Glutamatergic neuron (in vitro differentiated cells): Measurements from ENCODE around the gene HAS3. TPM values are rescaled to one million over a fixed set of nuclear protein-coding genes. Genes with fewer than 3 reads are reported as not detected.
"Not testable (repeated sequence)": the region's sequence is repeated elsewhere in the genome, so short reads cannot be mapped to it uniquely, and the experiment has no call there.

ENCODE experiments used
- DNase-seq: peaks from one replicate; pipeline ENCODE4 v3.0.0; 2022
- H3K27ac Mint-ChIP-seq: one replicate; pipeline ENCODE4 v1.8.0; 2020; ENCODE audit warnings: mild to moderate bottlenecking, mixed read lengths, inconsistent platforms; ENCODE audit not compliant: unreplicated experiment
- H3K27me3 Mint-ChIP-seq: one replicate; pipeline ENCODE4 v1.8.0; 2020; ENCODE audit warnings: mild to moderate bottlenecking, moderate library complexity, mixed read lengths, inconsistent platforms; ENCODE audit not compliant: unreplicated experiment
- H3K36me3 Mint-ChIP-seq: one replicate; pipeline ENCODE4 v1.8.0; 2020; ENCODE audit warnings: mild to moderate bottlenecking, mixed read lengths, inconsistent platforms; ENCODE audit not compliant: unreplicated experiment
- H3K4me1 Mint-ChIP-seq: one replicate; pipeline ENCODE4 v1.8.0; 2020; ENCODE audit warnings: mild to moderate bottlenecking, low read depth, mixed read lengths, inconsistent platforms; ENCODE audit not compliant: unreplicated experiment
- H3K4me3 Mint-ChIP-seq: one replicate; pipeline ENCODE4 v1.8.0; 2020; ENCODE audit warnings: mild to moderate bottlenecking, mixed read lengths, inconsistent platforms; ENCODE audit not compliant: unreplicated experiment
- H3K9me3 Mint-ChIP-seq: one replicate; pipeline ENCODE4 v1.8.0; 2020; ENCODE audit warnings: mild to moderate bottlenecking, moderate library complexity, mixed read lengths, inconsistent platforms; ENCODE audit not compliant: unreplicated experiment
- long read RNA-seq: library from polyadenylated mRNA; unstranded; transcript quantifications from one replicate; pipeline ENCODE4 v2.0.0, GENCODE V29; 2020; ENCODE audit not compliant: unreplicated experiment
- total RNA-seq: library from RNA; stranded (reverse); fragmentation: NEBNext Ultra II Directional; extraction: Animal tissue kit (Norgen Biotek cat#: 25700); gene quantifications from one replicate; pipeline ENCODE4 v1.2.1, GENCODE V29; 2021; ENCODE audit not compliant: unreplicated experiment
- TF ChIP-seq, protein P1 (sequence below): fragments of 200-600 bp; sonication (generic); IDR thresholded peaks from one replicate; pipeline ENCODE4 v1.5.0; 2021; ENCODE audit not compliant: partially characterized antibody, unreplicated experiment

Gene HAS3, protein sequence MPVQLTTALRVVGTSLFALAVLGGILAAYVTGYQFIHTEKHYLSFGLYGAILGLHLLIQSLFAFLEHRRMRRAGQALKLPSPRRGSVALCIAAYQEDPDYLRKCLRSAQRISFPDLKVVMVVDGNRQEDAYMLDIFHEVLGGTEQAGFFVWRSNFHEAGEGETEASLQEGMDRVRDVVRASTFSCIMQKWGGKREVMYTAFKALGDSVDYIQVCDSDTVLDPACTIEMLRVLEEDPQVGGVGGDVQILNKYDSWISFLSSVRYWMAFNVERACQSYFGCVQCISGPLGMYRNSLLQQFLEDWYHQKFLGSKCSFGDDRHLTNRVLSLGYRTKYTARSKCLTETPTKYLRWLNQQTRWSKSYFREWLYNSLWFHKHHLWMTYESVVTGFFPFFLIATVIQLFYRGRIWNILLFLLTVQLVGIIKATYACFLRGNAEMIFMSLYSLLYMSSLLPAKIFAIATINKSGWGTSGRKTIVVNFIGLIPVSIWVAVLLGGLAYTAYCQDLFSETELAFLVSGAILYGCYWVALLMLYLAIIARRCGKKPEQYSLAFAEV
- 0.42 TPM for total RNA-seq
- long read RNA-seq, result 0 reads

DNA sequence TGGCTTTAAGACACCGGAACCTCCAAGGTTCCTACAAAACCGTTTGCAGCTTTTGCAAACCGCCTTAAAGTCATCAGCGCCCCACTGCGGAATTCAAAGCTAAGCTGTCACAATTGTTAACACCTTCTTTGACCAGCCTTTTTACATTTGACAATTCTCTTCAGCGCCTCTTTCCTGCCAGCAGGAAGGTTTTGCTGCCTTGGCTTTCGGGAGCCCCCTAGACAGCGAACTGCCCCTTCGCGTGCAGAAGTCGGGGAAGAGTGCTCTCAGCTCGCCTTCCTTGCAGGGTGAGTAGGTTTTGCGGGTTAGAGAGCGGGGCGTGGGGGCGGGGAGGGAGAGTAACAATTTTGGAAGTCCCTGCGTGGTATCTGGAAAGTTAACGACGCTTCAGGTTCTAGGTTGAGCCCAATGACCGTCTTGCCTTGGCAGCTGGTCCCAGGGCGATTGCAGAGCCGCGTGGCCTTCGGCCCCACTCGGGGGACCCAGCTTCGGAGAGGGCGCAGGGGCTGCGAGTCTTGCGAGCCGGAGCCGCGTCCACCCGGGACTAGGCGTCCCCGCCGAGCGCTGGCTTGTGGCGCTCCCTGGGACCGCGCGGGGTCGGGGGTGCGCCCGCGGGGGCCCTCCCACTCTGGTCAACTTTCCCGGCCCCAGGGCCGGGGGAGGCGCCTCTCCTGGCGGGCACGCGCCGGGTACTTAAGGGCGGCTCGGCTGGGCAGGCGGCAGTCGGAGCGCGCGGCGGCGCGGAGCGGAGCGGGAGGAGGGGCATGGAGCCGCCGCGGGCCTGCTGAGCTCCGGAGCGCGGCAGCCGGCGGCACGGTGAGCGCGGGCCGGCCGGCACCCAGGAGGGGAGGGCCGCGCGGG, at the start of gene HAS3:
Gene HAS3 (plus strand): TSS at position 153 of the 861 bp plus-strand sequence. CDS start 3,743 bp downstream, outside the sequence.
- Mint-ChIP-seq H3K4me1 (peaks cover 6% of the 10 kb centered on the region), H3K4me3 (peak within 1 kb of the TSS; percentile 95), H3K9me3 (peaks cover 3% of the 10 kb centered on the region), H3K27me3 (peaks cover 14% of the 10 kb centered on the region), H3K27ac (no peak within 1 kb of the TSS), H3K36me3 (no peaks in the 10 kb centered on the region)
- peak; percentile 70 for DNase-seq
- TF ChIP-seq, protein P1, sequence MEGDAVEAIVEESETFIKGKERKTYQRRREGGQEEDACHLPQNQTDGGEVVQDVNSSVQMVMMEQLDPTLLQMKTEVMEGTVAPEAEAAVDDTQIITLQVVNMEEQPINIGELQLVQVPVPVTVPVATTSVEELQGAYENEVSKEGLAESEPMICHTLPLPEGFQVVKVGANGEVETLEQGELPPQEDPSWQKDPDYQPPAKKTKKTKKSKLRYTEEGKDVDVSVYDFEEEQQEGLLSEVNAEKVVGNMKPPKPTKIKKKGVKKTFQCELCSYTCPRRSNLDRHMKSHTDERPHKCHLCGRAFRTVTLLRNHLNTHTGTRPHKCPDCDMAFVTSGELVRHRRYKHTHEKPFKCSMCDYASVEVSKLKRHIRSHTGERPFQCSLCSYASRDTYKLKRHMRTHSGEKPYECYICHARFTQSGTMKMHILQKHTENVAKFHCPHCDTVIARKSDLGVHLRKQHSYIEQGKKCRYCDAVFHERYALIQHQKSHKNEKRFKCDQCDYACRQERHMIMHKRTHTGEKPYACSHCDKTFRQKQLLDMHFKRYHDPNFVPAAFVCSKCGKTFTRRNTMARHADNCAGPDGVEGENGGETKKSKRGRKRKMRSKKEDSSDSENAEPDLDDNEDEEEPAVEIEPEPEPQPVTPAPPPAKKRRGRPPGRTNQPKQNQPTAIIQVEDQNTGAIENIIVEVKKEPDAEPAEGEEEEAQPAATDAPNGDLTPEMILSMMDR, result no peak

DNA sequence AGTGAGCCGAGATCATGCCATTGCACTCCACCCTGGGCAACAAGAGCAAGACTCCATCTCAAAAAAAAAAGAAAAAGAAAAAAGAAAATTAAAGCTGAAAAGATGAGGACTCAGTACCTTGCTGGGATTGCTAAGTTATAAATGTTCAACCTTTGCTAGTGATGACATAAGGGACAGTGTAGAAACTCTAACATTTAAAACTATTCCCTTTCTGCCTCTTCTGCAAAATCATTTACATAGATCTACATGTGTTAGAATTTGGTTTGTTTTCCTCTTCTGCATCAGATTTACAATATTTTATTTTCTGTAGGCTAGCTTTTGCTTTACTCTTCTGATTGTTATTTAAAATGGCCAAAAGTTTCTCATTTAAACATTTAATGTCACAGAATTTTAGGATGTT, 49.5 kb upstream of the HAS3 start:
- Mint-ChIP-seq H3K9me3 (no peaks in the 10 kb centered on the region), H3K27ac (no peak overlapping the region), H3K4me1 (no peaks in the 10 kb centered on the region), H3K27me3 (no peaks in the 10 kb centered on the region), H3K4me3 (no peak overlapping the region), H3K36me3 (no peaks in the 10 kb centered on the region)
- TF ChIP-seq, protein P1, result no peak
- no peak for DNase-seq

DNA sequence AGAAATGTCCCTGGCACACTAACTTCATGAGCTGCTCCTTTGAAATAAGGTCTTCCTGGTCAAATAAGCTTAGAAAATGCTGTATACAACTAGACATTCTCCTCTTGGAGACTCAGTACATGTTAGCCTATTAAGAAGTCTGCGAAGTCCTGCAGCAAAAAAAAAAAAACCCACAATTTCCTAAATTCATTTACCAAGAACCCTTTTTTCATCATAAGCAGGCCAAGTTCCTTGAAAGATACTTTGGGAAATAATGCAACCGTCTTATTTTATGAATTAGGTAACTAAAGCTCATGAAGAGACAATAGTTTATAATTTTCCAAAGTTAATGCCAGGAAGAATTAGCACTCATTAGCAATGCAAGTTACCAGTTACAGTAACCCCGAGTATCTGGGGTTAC, 49.0 kb upstream of the HAS3 start:
- no peak overlapping the region for H3K4me3 Mint-ChIP-seq
- H3K36me3 Mint-ChIP-seq, result no peaks in the 10 kb centered on the region
- DNase-seq, result no peak
- no peaks in the 10 kb centered on the region for H3K4me1 Mint-ChIP-seq
- H3K27ac Mint-ChIP-seq, result no peak overlapping the region
- no peaks in the 10 kb centered on the region for H3K9me3 Mint-ChIP-seq
- H3K27me3 Mint-ChIP-seq, result no peaks in the 10 kb centered on the region
- TF ChIP-seq, protein P1, result no peak

DNA sequence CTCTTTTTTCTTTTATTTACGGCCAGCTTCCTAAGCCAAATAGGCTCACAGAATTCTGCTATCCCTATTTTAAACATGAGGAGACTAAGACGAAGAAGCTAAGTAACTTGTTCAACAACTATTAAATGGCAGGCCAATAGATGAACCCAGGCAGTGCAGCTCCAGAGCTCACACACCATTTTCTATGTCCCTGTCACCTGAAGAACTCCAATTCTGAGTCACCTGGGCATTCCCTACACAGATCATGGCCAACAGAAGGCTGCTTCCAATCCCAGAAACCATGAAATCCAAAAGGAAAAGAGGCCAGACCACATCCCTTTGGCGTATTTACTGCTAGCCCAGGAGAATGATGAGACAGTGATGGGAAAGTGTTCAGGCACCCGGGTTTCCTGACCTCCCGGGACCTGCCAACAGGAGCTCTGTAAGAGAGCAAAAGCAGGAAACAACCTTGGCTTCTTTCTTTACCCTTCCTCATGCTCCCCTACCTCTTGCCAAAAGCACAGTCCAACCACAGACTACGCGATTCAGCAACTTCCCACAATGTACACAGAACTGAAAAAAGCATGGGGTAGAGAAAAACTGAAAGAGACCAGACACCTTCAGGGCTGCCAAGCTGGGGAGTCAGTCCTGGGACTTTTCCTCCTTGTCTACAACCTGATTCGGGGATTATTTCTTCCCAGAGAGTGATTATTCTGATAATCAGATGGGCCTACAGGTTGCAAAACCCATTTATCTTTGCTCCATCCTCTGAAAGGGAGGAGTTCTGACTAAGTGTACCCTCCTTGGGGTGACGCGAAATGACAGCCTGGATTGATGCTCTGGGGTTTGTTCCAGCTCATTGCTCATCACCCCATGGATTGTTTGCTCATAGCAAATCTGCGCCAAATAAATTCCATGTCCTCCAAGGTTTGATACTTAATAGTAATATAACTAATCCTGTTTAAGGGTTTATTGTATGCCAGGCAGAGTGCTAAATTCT, 47.8 kb upstream of the HAS3 start:
- H3K4me1 Mint-ChIP-seq, result no peaks in the 10 kb centered on the region
- TF ChIP-seq, protein P1, result no peak
- H3K27me3 Mint-ChIP-seq, result no peaks in the 10 kb centered on the region
- DNase-seq, result no peak
- H3K27ac Mint-ChIP-seq, result no peak overlapping the region
- no peaks in the 10 kb centered on the region for H3K9me3 Mint-ChIP-seq
- no peaks in the 10 kb centered on the region for H3K36me3 Mint-ChIP-seq
- no peak overlapping the region for H3K4me3 Mint-ChIP-seq

DNA sequence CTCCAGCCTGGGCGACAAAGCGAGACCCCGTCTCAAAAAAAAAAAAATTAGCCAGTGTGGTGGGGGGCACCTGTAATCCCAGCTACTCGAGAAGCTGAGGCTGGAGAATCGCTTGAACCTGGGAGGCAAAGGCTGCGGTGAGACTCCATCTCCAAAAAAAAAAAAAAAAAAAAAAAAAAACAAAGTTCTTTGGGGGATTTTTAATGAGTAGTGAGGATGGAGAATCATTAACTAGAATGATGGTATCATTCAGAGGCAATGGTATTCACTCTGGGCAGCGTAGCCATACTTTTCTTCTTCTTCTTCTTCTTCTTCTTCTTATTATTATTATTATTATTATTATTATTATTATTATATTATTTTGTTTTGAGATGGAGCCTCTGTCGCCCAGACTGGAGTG, 42.0 kb upstream of the HAS3 start:
- DNase-seq, H3K4me3 Mint-ChIP-seq, H3K27ac Mint-ChIP-seq, H3K9me3 Mint-ChIP-seq, H3K36me3 Mint-ChIP-seq, H3K27me3 Mint-ChIP-seq, H3K4me1 Mint-ChIP-seq: not testable (repeated sequence)
